Activated CD4-positive, alpha-beta T cell treated with anti-CD3 and anti-CD28 coated beads for 48 hours (primary cell): Measurements from ENCODE around the gene PTTG1IP2.
"Not testable (repeated sequence)": the region's sequence is repeated elsewhere in the genome, so short reads cannot be mapped to it uniquely, and the experiment has no call there.

Source experiments
- DNase-seq: peaks from one replicate; pipeline ENCODE4 v3.0.0-alpha.2; 2020

The PTTG1IP2 gene

DNA sequence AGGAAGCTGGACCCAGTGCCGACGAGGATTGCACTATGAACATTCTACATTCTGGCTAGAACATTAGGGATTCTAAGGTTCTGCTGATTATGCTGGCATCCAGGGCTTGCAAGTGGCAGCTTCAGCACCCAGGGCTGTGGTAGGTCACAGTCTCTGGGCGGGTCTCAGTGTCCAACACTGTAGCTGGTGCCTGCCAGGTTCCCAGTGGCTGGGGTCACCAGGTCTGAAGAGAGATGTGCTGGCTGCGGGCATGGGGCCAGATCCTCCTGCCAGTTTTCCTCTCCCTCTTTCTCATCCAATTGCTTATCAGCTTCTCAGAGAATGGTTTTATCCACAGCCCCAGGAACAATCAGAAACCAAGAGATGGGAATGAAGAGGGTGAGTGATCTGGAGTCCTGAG is at the start of gene PTTG1IP2:
Gene PTTG1IP2, plus strand, starts transcription at position 86 of the 400 bp plus-strand sequence. Its CDS starts 148 bp downstream, at position 234.
- no peak for DNase-seq

DNA sequence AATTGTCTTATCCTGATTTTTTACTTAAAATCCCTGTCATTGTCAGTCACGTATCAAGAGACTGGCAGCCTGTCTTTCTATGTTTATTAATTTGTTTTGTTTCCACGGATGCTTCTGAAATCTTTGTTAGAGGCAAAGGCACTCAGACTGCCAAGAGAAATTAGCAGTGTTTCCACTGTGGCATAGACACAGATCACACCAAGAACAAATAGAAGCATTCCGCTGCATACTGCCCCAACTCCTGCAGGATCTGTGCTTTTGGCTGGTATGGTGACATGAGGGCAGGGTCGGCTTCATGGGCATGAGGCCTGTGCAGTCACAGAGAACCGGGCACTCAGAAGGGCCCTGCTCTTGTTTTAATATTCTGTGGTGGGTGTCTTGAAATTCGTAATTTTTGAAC is 47.8 kb upstream of the PTTG1IP2 start:
- DNase-seq = no peak

DNA sequence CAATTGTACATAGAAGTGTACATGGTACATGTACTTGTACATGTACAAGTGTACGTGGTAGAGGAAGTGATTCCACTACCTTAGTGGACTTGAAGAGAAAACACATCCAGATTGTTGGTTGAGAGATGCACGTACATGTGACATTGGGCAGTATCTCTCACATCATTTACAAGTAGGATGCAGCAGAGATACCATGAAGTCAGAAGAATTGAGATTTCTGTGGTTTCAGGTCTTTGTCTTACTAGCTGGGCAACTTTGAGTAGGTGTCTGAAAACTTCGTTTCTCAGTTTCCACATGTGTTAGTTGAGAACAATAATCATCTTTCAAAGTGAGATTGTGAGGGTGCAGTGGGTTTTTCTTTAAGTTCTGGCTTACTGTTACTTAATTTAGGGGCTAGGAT is 44.7 kb upstream of the PTTG1IP2 start:
- no peak for DNase-seq

DNA sequence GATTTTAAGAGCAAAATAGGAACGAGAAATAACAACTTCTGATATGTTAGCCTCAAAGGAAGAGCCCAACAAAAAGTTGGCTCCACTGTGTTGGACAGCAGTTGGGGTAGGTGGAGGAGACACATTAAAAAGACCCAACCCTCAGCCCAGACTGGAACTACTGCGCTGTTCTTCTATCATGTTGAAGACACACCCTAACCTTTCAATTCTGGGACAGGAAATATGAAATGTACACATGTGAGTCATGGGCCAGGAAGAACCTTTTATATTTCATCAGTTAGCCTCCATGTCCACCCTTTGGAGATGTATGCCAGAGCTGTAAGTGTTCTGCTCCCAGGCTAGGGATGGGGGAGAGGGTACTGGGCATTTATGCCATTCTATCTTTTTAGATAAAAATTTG is 44.1 kb upstream of the PTTG1IP2 start:
- DNase-seq = no peak

DNA sequence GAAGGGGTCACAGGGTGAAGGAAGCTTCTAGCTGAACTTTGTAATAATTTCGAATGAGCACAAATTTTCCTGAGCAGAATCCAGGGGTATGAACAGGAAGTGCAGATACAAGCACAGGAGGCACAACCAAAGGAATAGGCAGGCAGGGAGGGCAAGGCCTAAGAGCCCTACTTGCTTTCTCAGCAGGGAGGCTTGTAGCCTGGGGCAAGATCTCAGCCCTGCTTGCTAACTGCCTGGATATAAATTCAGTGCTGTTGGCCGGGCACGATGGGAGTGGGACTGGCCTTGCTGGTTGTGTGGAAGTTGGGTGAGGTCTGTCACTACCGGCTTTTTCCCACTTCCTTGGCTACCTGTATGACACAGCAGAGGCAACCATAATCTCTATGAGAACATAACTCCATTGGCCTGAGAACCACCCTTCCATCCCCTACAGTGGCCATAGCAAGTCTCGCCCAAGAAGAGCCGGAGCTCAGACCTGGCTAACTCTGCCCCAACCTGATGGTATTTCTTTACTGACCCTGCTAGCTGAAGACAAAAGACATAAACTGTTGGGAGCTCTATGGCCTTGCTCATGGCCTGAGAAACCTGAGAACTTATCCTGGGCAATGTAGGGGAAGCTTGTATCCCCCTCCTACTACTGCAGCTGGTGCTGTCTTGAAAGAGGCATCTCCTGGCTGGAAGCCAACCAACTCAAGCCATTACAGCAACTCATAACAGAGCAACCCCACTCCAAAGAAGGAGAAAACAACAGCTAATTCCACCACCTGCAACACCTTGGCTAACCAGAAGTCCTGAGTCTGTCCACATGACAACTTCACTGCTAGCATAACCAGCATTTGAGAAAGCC is 38.6 kb upstream of the PTTG1IP2 start:
- no peak for DNase-seq

DNA sequence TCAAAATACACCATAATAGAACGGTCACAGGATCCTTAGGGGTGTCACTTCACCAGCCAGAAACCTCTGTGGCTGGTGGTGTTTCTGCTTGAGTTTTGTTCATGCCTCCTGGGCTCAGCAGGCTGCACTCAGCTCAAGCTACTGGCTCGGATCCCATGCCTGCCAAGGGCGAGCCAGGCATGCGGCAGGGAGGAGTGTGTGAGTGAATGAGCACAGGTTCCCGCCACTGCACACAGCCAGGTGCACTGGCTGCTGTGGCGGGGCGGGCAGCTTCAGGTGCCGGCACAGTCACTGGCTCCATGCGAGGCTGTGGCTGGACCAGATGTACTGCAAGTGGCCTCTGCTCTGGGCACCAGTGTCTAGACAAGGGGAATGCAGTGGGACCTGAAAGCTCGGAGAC is 36.7 kb upstream of the PTTG1IP2 start:
- no peak for DNase-seq

DNA sequence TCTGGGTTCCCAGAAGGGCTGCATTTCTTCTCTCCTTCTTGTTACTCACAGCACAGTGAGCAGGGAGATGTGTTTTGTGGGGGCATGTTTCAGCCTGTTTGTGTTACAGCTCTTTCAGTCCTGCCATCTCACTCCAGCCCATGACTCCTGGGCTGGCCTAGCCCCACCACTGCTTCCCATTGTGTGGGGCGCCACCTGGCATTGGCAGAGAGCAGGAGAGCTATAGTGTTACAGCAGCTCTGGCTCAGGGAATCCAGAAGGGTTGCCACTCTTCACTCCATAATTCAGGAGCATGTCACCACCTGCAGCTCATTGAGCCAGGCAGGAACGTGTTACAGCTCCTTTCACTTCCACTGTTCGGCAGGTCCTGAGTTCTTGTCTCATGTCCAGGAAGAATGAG is 36.2 kb upstream of the PTTG1IP2 start:
- DNase-seq = no peak

DNA sequence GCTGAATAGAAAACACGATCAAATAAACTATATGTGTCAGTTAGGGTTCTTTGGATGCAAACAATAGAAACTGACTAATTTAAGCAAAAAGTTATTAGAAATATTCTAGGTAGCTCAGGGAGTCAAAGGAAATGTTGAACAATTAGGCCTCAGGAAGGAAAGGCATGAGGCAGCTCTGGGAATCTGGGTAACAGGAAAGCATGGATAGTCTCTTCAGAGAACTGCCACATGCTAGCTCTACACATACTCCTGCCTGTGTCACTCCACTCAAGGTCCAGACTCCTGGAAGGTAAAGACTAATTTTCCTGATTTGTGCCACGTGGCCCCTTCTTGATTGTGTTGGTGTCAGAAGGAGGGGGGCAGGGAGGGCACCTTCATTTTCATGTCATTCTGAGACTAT is 23.8 kb upstream of the PTTG1IP2 start:
- DNase-seq = no peak

DNA sequence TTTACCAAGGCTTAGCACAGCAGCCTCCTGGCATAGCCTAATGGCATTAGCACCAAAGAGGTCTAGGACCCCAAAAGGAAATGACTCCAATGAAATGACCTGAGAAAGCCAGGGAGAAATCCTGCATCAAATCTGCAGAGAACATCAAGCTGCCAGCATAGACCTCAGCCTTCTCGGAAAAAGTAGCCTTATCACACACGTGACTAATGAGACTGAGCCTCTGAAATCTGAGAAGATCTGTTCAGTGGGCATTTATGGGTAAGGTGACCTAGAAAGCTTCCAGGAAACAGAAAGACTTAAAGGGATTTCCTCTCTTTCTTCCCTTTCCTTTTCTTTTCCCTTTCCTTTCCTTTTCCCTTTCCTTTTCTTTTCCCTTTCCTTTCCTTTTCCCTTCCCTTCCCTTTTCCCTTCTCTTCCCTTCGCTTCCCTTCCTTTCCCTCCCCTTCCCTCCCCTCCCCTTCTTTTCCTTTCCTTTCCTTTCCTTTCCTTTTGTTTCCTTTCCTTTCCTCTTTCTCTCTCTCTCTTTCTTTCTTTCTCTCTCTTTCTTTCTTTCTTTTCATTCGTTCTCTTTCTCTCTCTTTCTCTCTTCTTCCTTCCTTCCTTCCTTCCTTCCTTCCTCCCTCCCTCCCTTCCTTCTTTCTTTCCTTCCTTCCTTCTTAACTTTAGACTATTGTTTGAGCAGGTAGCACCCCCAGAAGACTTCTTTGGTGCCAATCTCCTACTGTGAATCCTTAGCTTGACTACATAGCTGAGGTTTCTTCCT is 23.1 kb upstream of the PTTG1IP2 start:
- DNase-seq = no peak

DNA sequence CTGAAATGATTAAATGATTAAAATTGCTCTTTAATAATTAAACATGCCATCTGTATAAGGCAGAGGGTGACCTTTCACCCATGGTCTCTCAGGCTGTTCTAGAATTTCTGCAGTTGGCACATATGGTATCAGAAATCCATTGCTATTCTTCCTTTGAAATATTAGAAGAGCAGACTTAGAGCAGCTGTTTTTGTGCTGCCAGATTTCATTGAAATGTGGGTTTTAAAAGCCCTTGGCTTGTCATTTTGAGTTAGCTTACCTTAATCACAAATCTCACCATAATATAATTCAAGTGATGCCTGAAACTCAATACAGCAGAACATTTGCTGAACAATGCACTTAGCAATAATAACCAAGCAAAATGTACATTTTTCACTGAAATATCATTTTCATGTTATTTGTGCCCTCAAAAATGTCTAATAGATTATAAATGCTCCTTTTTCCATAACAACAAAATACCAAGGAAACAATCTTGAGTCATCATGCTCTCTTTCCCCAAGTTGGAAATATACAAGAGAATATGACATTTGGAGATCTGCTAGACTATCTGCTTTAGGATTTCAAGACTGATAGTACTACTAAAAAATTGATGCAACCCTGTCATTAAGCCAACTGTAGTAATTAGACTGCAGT is 16.1 kb upstream of the PTTG1IP2 start:
- DNase-seq = no peak

DNA sequence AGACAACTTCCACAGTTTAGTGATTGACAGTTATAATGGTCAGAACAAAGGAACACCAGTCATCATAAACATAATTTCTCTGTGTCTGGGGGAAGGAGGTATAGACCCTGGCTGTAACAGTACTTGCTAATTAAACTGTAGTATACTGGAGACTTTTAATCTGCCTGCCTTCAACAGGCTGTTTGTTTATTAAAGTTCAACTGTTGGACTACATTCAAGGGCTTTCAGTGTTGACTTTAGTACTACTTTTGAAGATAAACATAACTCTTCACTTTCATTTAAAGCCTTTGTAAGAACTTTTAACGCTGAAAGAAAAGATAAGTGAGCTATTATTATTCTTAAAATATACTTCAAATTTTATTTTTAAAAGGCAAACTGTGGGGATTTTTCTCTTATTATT is 15.5 kb upstream of the PTTG1IP2 start:
- DNase-seq = no peak

DNA sequence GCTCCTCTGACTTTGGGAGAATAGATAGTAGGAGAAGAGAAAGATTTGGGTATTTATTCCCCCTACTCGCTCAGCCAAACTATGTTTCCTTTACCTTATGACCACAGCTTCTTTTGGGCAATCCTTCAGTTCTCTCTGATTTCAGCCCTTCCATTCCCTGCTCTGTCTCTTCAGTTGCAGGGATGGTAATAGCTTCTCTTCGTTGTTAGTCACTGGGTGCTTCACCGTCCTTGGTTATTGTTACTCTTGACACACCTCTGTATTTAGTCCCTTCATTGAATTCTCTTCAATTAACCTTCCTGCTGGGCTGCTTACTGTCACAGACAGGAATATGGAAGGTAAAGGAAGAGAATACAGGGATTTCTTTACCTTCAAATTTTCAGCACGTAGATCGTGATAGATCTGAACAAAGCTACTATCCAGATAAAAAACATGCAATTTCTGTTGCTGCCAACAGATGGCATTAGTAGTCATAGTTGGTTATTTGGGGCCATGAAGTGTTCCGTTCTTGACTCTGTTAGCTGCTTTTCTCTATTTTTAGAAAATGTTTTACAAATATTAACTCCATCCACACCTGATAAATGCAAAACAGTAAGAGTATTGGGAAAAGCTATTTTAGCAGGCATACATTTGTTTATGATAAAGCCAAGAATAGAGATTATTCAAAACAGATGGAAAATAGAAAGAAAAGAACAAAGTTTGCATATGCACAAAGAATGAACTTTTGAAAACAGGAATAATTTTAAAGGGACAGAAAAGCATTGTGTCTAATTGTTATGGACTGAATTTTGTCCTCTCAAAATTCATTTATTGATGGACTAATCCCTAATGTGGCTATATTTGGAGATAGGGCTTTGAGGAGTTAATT is 14.0 kb upstream of the PTTG1IP2 start:
- DNase-seq = no peak

DNA sequence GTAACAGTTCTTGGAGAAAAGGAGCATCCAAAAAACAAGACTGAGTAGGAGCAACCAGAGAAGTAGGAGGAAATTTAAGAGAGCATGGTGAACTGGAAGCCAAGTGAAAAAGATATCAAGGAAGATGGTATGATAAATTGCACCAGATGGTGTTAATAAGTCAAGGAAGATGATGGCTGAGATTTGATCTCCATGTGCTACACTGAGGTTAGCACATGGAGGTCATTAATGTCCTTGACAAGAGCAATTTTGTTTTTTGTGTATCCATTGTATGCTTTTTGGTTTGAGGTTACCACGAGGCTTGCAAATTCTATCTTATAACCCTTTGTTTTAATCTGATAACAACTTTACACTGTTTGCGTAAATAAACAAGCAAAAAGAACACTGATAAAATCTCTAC is 11.3 kb upstream of the PTTG1IP2 start:
- DNase-seq = no peak

DNA sequence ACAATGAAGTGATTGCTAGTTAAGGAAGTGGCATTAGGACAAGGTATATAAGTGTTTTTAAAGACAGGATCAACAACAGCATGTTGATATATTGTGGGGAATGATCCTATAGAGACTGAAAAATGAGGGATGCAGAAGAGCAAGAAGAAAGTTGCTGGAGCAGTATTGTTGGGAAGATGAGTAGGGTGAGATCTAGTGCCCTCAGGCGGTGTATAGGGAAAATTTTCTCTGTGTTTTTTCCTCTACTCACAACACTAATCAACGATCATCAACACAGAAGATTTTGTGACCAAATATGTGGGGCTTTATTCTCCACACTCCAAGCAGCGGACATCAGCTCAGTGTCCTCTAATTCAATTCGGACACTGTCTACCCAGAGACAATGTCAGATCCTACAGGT is 9.6 kb upstream of the PTTG1IP2 start:
- no peak for DNase-seq

DNA sequence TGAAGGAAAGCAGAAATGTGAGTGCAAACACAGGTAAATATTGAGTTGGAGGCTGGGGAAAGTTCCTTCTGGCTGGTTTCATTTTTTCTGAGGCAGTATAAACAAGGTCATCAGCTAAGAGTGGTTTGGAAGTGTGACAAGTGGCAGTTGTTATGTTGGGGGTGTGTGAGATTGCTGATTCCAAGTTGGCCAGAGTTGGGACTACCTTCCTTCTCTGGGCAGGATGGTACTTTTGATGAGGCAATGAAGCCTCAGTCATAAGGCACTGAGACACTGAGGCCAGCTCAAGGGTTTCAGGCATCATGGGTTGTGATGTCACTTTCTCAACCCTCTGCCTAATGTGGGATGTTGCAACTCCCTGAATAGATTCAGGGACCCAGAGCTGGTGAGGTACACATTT is 8.2 kb upstream of the PTTG1IP2 start:
- no peak for DNase-seq

DNA sequence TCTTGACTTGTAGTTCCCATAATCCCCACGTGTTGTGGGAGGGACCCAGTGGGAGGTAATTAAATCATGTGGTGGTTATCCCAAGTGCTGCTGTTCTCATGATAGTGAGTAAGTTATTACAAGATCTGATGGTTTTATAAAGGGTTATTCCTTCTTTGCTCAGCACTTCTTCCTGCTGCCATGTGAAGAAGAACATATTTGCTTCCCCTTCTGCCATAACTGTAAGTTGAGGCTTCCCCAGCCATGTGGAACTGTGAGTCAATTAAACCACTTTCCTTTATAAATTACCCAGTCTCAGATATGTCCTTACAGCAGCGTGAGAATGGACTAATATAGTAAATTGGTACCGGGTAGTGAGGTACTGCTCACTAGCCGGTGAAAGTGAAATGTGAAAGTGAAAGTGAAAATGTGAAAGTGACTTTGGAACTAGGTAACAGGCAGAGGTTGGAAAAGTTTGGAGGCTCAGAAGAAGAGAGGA is 6.2 kb upstream of the PTTG1IP2 start:
- not testable (repeated sequence) for DNase-seq

DNA sequence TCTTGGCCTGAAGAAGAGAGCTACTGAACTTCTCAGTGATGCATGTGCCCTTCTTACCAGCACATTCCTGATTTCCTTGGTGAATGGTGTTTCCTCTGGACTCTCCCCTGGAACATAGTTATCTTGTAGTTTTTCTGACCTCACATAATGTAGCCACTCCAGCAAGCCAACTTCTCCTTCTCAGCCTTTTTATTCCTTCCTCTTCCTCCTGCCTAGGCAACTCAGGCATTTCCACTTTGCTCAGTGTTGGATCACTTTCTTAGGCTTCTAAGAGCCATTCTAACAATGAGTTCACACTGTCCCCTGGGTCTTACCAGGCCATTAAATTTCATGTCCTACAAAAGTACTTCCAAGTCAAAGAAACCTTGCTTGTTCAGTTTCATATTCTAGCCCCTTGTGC is 3.6 kb upstream of the PTTG1IP2 start:
- no peak for DNase-seq

DNA sequence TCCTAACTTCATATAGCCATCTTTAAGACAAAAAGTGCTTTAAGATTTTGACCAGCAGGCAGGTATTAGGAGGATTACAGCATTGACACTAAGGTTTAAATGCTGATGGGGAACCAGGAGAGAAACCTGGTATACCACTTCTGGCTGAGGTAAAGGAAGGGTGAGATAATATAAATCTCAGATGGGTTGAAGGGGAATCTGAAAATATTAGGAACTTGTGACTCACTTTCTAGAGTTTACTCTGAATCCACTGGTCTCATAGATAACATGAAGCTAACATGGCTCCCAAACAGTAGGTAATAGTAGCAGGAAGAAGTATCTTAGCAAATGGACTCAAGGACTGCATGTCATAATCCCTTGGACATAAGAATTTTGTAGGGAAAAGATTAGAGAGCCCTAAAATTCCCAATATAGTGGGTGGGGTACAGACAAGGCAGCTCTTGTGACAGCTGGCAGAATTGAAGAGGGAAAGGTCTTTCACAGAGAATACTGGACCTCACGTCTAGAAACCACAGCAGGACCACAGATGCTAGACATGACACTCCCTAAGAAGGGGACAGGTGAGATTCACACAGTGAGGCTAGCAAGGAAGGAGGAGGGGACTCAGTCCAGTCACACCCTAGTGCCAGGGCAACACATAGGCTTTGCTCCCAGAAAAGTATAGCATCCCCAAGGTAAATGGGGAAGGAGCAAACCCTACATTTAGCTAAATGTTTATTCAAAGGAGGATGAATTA is 3.5 kb downstream of the PTTG1IP2 start:
- no peak for DNase-seq

DNA sequence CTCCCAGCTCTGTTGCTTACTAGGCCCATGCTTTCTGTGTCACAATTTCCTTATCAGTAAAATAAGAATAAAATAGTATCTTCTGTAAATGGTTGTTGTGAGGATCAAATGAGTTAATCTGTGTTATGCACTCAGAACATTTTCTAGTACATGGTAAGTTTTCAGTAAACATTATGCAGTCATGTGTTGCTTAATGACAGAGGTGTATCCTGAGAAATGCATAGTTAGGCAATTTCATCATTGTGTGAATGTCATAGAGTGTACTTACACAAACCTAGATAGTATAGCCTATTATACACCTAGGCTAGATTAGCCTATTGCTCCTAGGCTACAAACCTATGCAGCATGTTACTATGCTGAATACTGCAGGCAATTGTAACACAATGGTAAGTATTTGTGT is 4.4 kb downstream of the PTTG1IP2 start:
- DNase-seq = no peak

DNA sequence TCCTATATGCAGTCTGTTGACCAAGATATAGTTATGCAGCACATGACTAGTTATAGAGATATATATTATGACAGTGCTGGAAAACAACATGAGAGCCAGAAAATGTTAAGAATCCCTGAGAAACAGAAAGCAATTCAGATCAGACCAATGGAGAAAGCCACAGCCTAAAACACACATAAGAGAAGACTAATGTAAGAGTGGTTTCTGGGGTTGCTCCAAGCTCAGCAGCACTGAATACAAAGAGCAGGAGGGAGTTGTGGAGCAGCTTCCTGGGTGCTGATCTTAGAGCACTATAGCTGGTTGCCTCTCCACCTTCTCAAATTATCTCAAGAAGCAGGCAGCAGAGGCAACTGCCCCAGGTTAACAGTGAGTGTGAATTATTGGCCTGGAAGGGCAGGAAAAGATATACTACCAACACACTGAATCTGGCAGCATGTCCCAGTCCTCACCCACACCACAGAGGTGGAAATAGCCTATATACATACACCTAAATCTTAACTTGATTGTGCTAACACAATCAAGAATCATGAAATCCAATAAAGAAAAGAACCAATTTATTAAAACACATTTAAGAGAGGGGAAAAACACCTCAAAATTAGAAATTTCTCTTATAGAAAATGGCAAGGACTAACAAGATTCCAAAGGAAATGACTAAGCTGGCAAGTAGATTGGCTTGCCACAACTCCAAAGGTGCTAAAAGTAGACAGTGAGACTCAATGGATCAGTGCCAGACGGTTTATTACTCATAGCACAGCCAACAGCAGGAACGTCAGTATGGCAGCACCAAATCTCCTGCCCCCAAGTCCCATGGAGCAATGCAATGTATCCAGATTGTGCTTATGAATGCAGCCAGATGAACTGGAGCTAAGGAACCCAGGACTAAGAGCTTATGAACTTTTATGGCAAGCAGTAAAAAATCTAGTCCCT is 5.1 kb downstream of the PTTG1IP2 start:
- no peak for DNase-seq

DNA sequence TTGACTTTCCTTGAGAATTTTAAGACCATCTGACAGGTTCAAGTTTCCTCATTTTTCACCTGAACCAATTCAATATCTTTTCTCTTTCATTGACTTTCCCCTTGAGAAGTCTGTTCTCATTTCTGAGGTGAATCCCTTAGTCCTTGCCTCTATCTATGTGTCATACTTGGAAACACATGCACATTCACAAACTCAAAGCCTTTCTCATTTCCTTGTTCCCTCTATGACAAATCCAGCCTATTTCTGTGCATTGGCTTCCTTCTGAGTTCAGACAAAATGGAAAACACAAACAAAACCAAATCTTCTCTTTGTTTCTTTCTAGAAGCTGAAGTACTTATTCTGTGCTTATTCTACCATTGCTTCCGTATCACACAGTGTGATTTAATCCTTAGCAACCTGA is 13.8 kb downstream of the PTTG1IP2 start:
- no peak for DNase-seq
